GM23338 (cell line): ENCODE results near the gene TMCO4.

Source experiments
- CREB1 ChIP-seq: fragments of 250-450 bp; sonication (Bioruptor Pico); IDR thresholded peaks from 2 replicates; pipeline ENCODE4 v1.5.0; 2020; ENCODE audit warnings: low read depth, mild to moderate bottlenecking, moderate library complexity
- EZH2 ChIP-seq: fragments of 200-600 bp; sonication (generic); IDR thresholded peaks from one replicate; pipeline ENCODE4 v1.8.0; 2017; ENCODE audit warnings: antibody characterized with exemption, mild to moderate bottlenecking, low read depth; ENCODE audit not compliant: unreplicated experiment
- EZH2phosphoT487 ChIP-seq: fragments of 200-600 bp; sonication (generic); IDR thresholded peaks from one replicate; pipeline ENCODE4 v1.8.1; 2018; ENCODE audit warnings: antibody characterized with exemption; ENCODE audit not compliant: unreplicated experiment
- JUNB ChIP-seq: IDR thresholded peaks from one replicate; pipeline ENCODE4 v1.6.1; 2016; ENCODE audit warnings: antibody characterized with exemption; ENCODE audit not compliant: unreplicated experiment
- NANOG ChIP-seq: IDR thresholded peaks from 2 replicates; pipeline ENCODE4 v1.6.1; 2016; ENCODE audit warnings: antibody characterized with exemption, borderline replicate concordance
- POLR2AphosphoS5 ChIP-seq: IDR thresholded peaks from 2 replicates; pipeline ENCODE4 v1.6.1; 2016; ENCODE audit warnings: antibody characterized with exemption, low read depth
- ZNF114 ChIP-seq: fragments of 250-450 bp; sonication (Bioruptor Pico); IDR thresholded peaks from 2 replicates; pipeline ENCODE4 v1.5.0; 2020; ENCODE audit warnings: mild to moderate bottlenecking, moderate library complexity
- ZNF331 ChIP-seq: fragments of 250-450 bp; sonication (Bioruptor Pico); IDR thresholded peaks from 2 replicates; pipeline ENCODE4 v1.5.0; 2020; ENCODE audit warnings: low read depth, mild to moderate bottlenecking, moderate library complexity
- TF ChIP-seq, protein P1 (sequence below), 2 experiments: fragments of 200-600 bp in 1 of 2; sonication (generic) in 1 of 2; conservative IDR thresholded peaks; 2 replicates each; pipeline versions ENCODE4 v1.5.1 to v1.6.1; 2016 to 2017; ENCODE audit warnings: antibody characterized with exemption in 2 of 2, low read depth in 2 of 2, mild to moderate bottlenecking in 2 of 2, moderate library complexity in 1 of 2
- TF ChIP-seq, protein P2 (sequence below): IDR thresholded peaks from one replicate; pipeline ENCODE4 v1.6.1; 2018; ENCODE audit warnings: antibody characterized with exemption; ENCODE audit not compliant: unreplicated experiment
- TF ChIP-seq, protein P3 (sequence below): IDR thresholded peaks from 2 replicates; pipeline ENCODE4 v1.6.1; 2016; ENCODE audit warnings: antibody characterized with exemption

DNA sequence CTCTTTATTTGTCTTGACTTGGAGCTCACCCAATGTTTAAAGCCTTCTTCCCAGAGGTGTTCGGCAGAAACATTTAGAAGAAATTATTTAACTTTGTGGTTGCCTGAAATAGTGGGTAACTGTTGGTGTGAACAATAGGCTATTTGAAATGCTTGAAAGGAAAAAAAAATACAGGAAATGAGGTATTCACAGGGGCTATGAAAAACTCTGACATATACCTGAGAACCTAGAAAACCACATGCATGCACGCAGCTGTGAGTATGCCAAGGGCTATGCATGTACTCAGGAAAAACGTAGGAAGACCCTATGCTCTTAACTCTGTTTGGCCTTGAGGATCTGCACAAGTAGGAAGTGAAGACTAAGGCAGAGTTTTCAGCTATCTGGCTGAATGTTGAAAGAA, 31.7 kb upstream of the TMCO4 start:
- TF ChIP-seq, protein P1, sequence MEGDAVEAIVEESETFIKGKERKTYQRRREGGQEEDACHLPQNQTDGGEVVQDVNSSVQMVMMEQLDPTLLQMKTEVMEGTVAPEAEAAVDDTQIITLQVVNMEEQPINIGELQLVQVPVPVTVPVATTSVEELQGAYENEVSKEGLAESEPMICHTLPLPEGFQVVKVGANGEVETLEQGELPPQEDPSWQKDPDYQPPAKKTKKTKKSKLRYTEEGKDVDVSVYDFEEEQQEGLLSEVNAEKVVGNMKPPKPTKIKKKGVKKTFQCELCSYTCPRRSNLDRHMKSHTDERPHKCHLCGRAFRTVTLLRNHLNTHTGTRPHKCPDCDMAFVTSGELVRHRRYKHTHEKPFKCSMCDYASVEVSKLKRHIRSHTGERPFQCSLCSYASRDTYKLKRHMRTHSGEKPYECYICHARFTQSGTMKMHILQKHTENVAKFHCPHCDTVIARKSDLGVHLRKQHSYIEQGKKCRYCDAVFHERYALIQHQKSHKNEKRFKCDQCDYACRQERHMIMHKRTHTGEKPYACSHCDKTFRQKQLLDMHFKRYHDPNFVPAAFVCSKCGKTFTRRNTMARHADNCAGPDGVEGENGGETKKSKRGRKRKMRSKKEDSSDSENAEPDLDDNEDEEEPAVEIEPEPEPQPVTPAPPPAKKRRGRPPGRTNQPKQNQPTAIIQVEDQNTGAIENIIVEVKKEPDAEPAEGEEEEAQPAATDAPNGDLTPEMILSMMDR (conservative IDR thresholded peaks at IDR 0.05; ENCODE audit: low read depth in 2 of 2): no peak
- TF ChIP-seq POLR2AphosphoS5: no peak
- TF ChIP-seq, protein P2, sequence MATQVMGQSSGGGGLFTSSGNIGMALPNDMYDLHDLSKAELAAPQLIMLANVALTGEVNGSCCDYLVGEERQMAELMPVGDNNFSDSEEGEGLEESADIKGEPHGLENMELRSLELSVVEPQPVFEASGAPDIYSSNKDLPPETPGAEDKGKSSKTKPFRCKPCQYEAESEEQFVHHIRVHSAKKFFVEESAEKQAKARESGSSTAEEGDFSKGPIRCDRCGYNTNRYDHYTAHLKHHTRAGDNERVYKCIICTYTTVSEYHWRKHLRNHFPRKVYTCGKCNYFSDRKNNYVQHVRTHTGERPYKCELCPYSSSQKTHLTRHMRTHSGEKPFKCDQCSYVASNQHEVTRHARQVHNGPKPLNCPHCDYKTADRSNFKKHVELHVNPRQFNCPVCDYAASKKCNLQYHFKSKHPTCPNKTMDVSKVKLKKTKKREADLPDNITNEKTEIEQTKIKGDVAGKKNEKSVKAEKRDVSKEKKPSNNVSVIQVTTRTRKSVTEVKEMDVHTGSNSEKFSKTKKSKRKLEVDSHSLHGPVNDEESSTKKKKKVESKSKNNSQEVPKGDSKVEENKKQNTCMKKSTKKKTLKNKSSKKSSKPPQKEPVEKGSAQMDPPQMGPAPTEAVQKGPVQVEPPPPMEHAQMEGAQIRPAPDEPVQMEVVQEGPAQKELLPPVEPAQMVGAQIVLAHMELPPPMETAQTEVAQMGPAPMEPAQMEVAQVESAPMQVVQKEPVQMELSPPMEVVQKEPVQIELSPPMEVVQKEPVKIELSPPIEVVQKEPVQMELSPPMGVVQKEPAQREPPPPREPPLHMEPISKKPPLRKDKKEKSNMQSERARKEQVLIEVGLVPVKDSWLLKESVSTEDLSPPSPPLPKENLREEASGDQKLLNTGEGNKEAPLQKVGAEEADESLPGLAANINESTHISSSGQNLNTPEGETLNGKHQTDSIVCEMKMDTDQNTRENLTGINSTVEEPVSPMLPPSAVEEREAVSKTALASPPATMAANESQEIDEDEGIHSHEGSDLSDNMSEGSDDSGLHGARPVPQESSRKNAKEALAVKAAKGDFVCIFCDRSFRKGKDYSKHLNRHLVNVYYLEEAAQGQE: no peak
- TF ChIP-seq CREB1 (CRISPR knock-in tag): no peak
- TF ChIP-seq EZH2: no peak
- TF ChIP-seq NANOG: no peak
- no peak for TF ChIP-seq ZNF114 (CRISPR knock-in tag)
- no peak for TF ChIP-seq JUNB
- no peak for TF ChIP-seq EZH2phosphoT487
- TF ChIP-seq, protein P3, sequence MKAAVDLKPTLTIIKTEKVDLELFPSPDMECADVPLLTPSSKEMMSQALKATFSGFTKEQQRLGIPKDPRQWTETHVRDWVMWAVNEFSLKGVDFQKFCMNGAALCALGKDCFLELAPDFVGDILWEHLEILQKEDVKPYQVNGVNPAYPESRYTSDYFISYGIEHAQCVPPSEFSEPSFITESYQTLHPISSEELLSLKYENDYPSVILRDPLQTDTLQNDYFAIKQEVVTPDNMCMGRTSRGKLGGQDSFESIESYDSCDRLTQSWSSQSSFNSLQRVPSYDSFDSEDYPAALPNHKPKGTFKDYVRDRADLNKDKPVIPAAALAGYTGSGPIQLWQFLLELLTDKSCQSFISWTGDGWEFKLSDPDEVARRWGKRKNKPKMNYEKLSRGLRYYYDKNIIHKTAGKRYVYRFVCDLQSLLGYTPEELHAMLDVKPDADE: no peak
- TF ChIP-seq ZNF331 (CRISPR knock-in tag): no peak
